Keratinocyte (primary cell): ENCODE measurements around the gene ACTR3. TPM values are rescaled to one million over a fixed set of nuclear protein-coding genes. Genes with fewer than 3 reads are reported as not detected.

ENCODE experiments used
- DNase-seq: peaks from one replicate; pipeline ENCODE4 v3.0.0-alpha.2; 2011; ENCODE audit warnings: low read depth, missing footprints, low spot score
- FAIRE-seq: peaks from 2 replicates; lab custom pipeline; 2011; peaks lifted over from hg19 to GRCh38; lab: Jason Lieb, UNC
- H2AFZ ChIP-seq: 2 replicates; pipeline ENCODE4 v1.6.0; 2012; ENCODE audit warnings: low read length, control low read depth, inconsistent platforms; ENCODE audit not compliant: control insufficient read depth
- H3K27ac ChIP-seq: 2 replicates; pipeline ENCODE4 v1.5.1; 2011; ENCODE audit warnings: low read length; ENCODE audit not compliant: control insufficient read depth, insufficient read depth
- H3K27me3 ChIP-seq: 3 replicates; pipeline ENCODE4 v1.6.0; 2011; ENCODE audit warnings: low read length; ENCODE audit not compliant: control insufficient read depth, insufficient read depth; ENCODE audit errors: extremely low read depth
- H3K36me3 ChIP-seq, 2 experiments: 2 replicates in 1 of 2; 3 replicates in 1 of 2; pipeline ENCODE4 v1.5.1; 2011; ENCODE audit warnings: low read length in 2 of 2, mild to moderate bottlenecking in 1 of 2; ENCODE audit not compliant: control insufficient read depth in 2 of 2, insufficient read depth in 2 of 2; ENCODE audit errors: extremely low read depth in 1 of 2
- H3K4me1 ChIP-seq: 3 replicates; pipeline ENCODE4 v1.5.1; 2011; ENCODE audit warnings: low read length; ENCODE audit not compliant: control insufficient read depth, insufficient read depth; ENCODE audit errors: extremely low read depth
- H3K4me2 ChIP-seq: 3 replicates; pipeline ENCODE4 v1.6.0; 2011; ENCODE audit warnings: low read depth, low read length; ENCODE audit not compliant: control insufficient read depth, insufficient read depth; ENCODE audit errors: extremely low read depth
- H3K4me3 ChIP-seq, 3 experiments: fragments of 200-600 bp in 1 of 3; sonication (generic) in 1 of 3; 2 replicates in 2 of 3; 3 replicates in 1 of 3; pipeline ENCODE4 v1.5.1; 2011 to 2016; ENCODE audit warnings: low read length in 3 of 3, mild to moderate bottlenecking in 3 of 3, control low read depth in 2 of 3, inconsistent platforms in 1 of 3, low read depth in 1 of 3, mixed read lengths in 1 of 3, mixed run types in 1 of 3, moderate library complexity in 1 of 3; ENCODE audit not compliant: control insufficient read depth in 2 of 3, insufficient read depth in 2 of 3; ENCODE audit errors: extremely low read depth in 1 of 3
- H3K79me2 ChIP-seq: 2 replicates; pipeline ENCODE4 v1.6.0; 2012; ENCODE audit warnings: low read length; ENCODE audit not compliant: control insufficient read depth, insufficient read depth
- H3K9ac ChIP-seq: 3 replicates; pipeline ENCODE4 v1.6.0; 2011; ENCODE audit warnings: low read length; ENCODE audit not compliant: control insufficient read depth, insufficient read depth; ENCODE audit errors: extremely low read depth
- H3K9me1 ChIP-seq: 3 replicates; pipeline ENCODE4 v1.6.0; 2011; ENCODE audit warnings: low read length; ENCODE audit not compliant: control insufficient read depth, insufficient read depth; ENCODE audit errors: extremely low read depth
- H3K9me3 ChIP-seq: 2 replicates; pipeline ENCODE4 v1.5.1; 2012; ENCODE audit warnings: low read depth, low read length; ENCODE audit not compliant: control insufficient read depth
- H4K20me1 ChIP-seq: 3 replicates; pipeline ENCODE4 v1.6.0; 2011; ENCODE audit warnings: low read length; ENCODE audit not compliant: control insufficient read depth, insufficient read depth; ENCODE audit errors: extremely low read depth
- CTCF ChIP-seq, 3 experiments: IDR thresholded peaks in 1 of 3; conservative IDR thresholded peaks in 1 of 3; optimal IDR thresholded peaks in 1 of 3; 2 replicates in 2 of 3; 3 replicates in 1 of 3; pipeline versions ENCODE3 to v1.5.1; 2011; ENCODE audit warnings: low read length in 3 of 3, mild to moderate bottlenecking in 3 of 3, moderate library complexity in 2 of 3, control low read depth in 1 of 3, inconsistent platforms in 1 of 3; ENCODE audit not compliant: insufficient read depth in 2 of 3; ENCODE audit errors: extremely low read depth in 1 of 3
- EZH2 ChIP-seq: IDR thresholded peaks from one replicate; pipeline ENCODE4 v1.6.1; 2012; ENCODE audit warnings: inconsistent platforms, mild to moderate bottlenecking, low read length, moderate library complexity
- dilution Hi-C: fragments of 300-500 bp; cut with MboI; formaldehyde crosslinking; loops from one replicate; pipeline ENCODE4 v1.7.0; 2020; ENCODE audit warnings: low sequenced_read_pairs; ENCODE audit not compliant: extremely low pct_ligation_motif_present
- polyA plus RNA-seq, 5 experiments: library from polyadenylated mRNA; depleted of rRNA in 3 of 5; stranded (reverse) in 3 of 5; stranded (forward) in 1 of 5; unstranded in 1 of 5; fragments of >200 nt; gene quantifications; 1 replicate in 1 of 5; 2 replicates in 3 of 5; 3 replicates in 1 of 5; pipeline versions ENCODE4 v1.2.1 to v1.2.3, GENCODE V29; 2011 to 2012; ENCODE audit warnings: missing spikeins in 2 of 5, low read depth in 1 of 5, low replicate concordance in 1 of 5

Gene ACTR3
- polyA plus RNA-seq, 1 donor (not counting 4 experiments of a cell fraction or from before 2014, with no cell fraction given): 340 TPM

GRCh38 chr2:113869253-113869652 is 20.6 kb upstream of the ACTR3 start:
- dilution Hi-C loops: no loop called here
- no peak for DNase-seq
- H4K20me1 ChIP-seq: no peaks in the 10 kb centered on the region

GRCh38 chr2:113872201-113872600 is 17.7 kb upstream of the ACTR3 start:
- H3K9me1 ChIP-seq: peaks cover 2% of the 10 kb centered on the region
- no peak overlapping the region for H3K4me3 ChIP-seq
- DNase-seq (no peak), FAIRE-seq (no peak)
- no peak overlapping the region for H3K4me2 ChIP-seq
- no peaks in the 10 kb centered on the region for H3K9me3 ChIP-seq
- H3K36me3 ChIP-seq: no peaks in the 10 kb centered on the region
- no peaks in the 10 kb centered on the region for H4K20me1 ChIP-seq
- H2AFZ ChIP-seq: no peak overlapping the region
- H3K9ac ChIP-seq: no peak overlapping the region
- peaks cover 10% of the 10 kb centered on the region for H3K4me1 ChIP-seq
- no peak for TF ChIP-seq EZH2
- no peak for TF ChIP-seq CTCF (optimal IDR thresholded peaks at IDR 0.05 in 1 of 3, IDR thresholded peaks at IDR 0.05 in 1 of 3, conservative IDR thresholded peaks at IDR 0.05 in 1 of 3; ENCODE audit: extremely low read depth in 1 of 3, insufficient read depth in 2 of 3, low read length in 3 of 3)
- H3K27me3 ChIP-seq: no peaks in the 10 kb centered on the region
- dilution Hi-C loops: no loop called here
- no peak overlapping the region for H3K27ac ChIP-seq
- H3K79me2 ChIP-seq: no peaks in the 10 kb centered on the region

More at GRCh38 chr2:113869253-113869652, 20.6 kb upstream of the ACTR3 start:
- no peak overlapping the region for H3K4me2 ChIP-seq
- H3K9ac ChIP-seq: no peak overlapping the region
- no peak overlapping the region for H3K27ac ChIP-seq
- H3K27me3 ChIP-seq: no peaks in the 10 kb centered on the region
- H3K9me1 ChIP-seq: peaks cover 2% of the 10 kb centered on the region
- no peak overlapping the region for H3K4me3 ChIP-seq
- no peaks in the 10 kb centered on the region for H3K36me3 ChIP-seq
- peaks cover 2% of the 10 kb centered on the region for H3K4me1 ChIP-seq
- no peak for FAIRE-seq
- no peaks in the 10 kb centered on the region for H3K9me3 ChIP-seq
- no peaks in the 10 kb centered on the region for H3K79me2 ChIP-seq
- TF ChIP-seq CTCF (optimal IDR thresholded peaks at IDR 0.05 in 1 of 3, IDR thresholded peaks at IDR 0.05 in 1 of 3, conservative IDR thresholded peaks at IDR 0.05 in 1 of 3; ENCODE audit: extremely low read depth in 1 of 3, insufficient read depth in 2 of 3, low read length in 3 of 3): no peak
- H2AFZ ChIP-seq: no peak overlapping the region
